ENCODE results near the gene KRT76. TPM values are rescaled to one million over a fixed set of nuclear protein-coding genes. Genes with fewer than 3 reads are reported as not detected.

The KRT76 gene
- total RNA-seq, 1 experiment from 2014 or later = not detected

GRCh38 chr12:52726451-52726850, 50.7 kb downstream of the KRT76 start:
- Histone ChIP-seq H2AFZ (ENCODE audit: low read length) (no peak overlapping the region), H2BK12ac (ENCODE audit: insufficient read length, low read depth, low read length) (no peak overlapping the region), H3K4me1 (ENCODE audit: insufficient read depth, low read length) (no peaks in the 10 kb centered on the region), H3K18ac (ENCODE audit: insufficient read length, low read depth, low read length) (no peak overlapping the region), H4K8ac (replicated peaks; ENCODE audit: insufficient read length, low read depth, low read length) (no peak overlapping the region), H3K23me2 (ENCODE audit: insufficient read length, low read depth, low read length, poor library complexity, severe bottlenecking) (no peaks in the 10 kb centered on the region), H2AK5ac (ENCODE audit: insufficient read length, low read length) (no peak overlapping the region), H3K79me1 (ENCODE audit: insufficient read depth, low read depth, low read length, poor library complexity, severe bottlenecking) (no peaks in the 10 kb centered on the region), H2BK5ac (ENCODE audit: insufficient read length, low read length) (no peak overlapping the region), H4K20me1 (ENCODE audit: control insufficient read depth, insufficient read depth, insufficient read length) (no peaks in the 10 kb centered on the region), H3K4me2 (ENCODE audit: insufficient read depth, insufficient read length, low read length) (no peak overlapping the region), H3K14ac (ENCODE audit: insufficient read depth, low read length) (no peak overlapping the region), H2BK15ac (ENCODE audit: low read depth, low read length) (no peak overlapping the region), H3T11ph (ENCODE audit: low read length) (no peak overlapping the region), H3K27me3 (ENCODE audit: insufficient read depth, low read length) (no peaks in the 10 kb centered on the region), H2BK20ac (ENCODE audit: low read depth, low read length, poor library complexity, severe bottlenecking) (no peak overlapping the region), H2BK120ac (ENCODE audit: low read depth, low read length, poor library complexity, severe bottlenecking) (no peak overlapping the region), H3K56ac (ENCODE audit: insufficient read length, low read depth, low read length) (no peak overlapping the region), H3K9ac (ENCODE audit: extremely low read depth, insufficient read length, low read length) (no peak overlapping the region), H4K5ac (ENCODE audit: insufficient read length, low read depth, low read length) (no peak overlapping the region), H3K9me3 (ENCODE audit: control insufficient read depth, low read depth, low read length) (no peaks in the 10 kb centered on the region), H3K79me2 (ENCODE audit: insufficient read depth, low read length) (no peaks in the 10 kb centered on the region), H4K91ac (ENCODE audit: insufficient read length, low read depth, low read length) (no peak overlapping the region), H3K27ac (ENCODE audit: insufficient read length, low read depth, low read length) (no peak overlapping the region), H3K23ac (ENCODE audit: insufficient read length, low read depth, low read length) (no peak overlapping the region), H3K4ac (ENCODE audit: low read depth, low read length) (no peak overlapping the region)
- H3K27me3 Mint-ChIP-seq (ENCODE audit: low read depth) = peaks cover 43% of the 10 kb centered on the region
- no peak for DNase-seq
- no peak overlapping the region for H3K4me3 Mint-ChIP-seq
- no peak overlapping the region for H3K27ac Mint-ChIP-seq
- H3K9me3 Mint-ChIP-seq = peaks cover 2 to 5% of the 10 kb centered on the region in 2 experiments; a peak in 3 of 5 replicates
- TF ChIP-seq CTCF (conservative IDR thresholded peaks at IDR 0.05) = no peak
- no CpG with 5 or more reads among the region's 2 CpGs for WGBS (ENCODE audit: extremely low coverage, insufficient read length, low lambda C conversion rate)
- peaks cover 0 to 3% of the 10 kb centered on the region in 2 experiments; a peak in 2 of 4 replicates for H3K4me1 Mint-ChIP-seq
- H3K36me3 Mint-ChIP-seq (ENCODE audit: insufficient read depth in 1 of 3, low read depth in 3 of 3) = no peaks in the 10 kb centered on the region

Measured in H9 (cell line).